Stimulated activated CD8-positive, alpha-beta memory T cell treated with anti-CD3 and anti-CD28 coated beads, Interleukin-2, amount 100 ng/mL, for 48 hours (primary cell): ENCODE data around the gene CHST10.
"Not testable (repeated sequence)": the region's sequence is repeated elsewhere in the genome, so short reads cannot be mapped to it uniquely, and the experiment has no call there.

ENCODE experiments used
- DNase-seq, 2 donors: peaks; one replicate each; pipeline ENCODE4 v3.0.0-alpha.2; 2020; ENCODE audit warnings: low read depth in 2 of 2

Gene CHST10, protein sequence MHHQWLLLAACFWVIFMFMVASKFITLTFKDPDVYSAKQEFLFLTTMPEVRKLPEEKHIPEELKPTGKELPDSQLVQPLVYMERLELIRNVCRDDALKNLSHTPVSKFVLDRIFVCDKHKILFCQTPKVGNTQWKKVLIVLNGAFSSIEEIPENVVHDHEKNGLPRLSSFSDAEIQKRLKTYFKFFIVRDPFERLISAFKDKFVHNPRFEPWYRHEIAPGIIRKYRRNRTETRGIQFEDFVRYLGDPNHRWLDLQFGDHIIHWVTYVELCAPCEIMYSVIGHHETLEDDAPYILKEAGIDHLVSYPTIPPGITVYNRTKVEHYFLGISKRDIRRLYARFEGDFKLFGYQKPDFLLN

DNA sequence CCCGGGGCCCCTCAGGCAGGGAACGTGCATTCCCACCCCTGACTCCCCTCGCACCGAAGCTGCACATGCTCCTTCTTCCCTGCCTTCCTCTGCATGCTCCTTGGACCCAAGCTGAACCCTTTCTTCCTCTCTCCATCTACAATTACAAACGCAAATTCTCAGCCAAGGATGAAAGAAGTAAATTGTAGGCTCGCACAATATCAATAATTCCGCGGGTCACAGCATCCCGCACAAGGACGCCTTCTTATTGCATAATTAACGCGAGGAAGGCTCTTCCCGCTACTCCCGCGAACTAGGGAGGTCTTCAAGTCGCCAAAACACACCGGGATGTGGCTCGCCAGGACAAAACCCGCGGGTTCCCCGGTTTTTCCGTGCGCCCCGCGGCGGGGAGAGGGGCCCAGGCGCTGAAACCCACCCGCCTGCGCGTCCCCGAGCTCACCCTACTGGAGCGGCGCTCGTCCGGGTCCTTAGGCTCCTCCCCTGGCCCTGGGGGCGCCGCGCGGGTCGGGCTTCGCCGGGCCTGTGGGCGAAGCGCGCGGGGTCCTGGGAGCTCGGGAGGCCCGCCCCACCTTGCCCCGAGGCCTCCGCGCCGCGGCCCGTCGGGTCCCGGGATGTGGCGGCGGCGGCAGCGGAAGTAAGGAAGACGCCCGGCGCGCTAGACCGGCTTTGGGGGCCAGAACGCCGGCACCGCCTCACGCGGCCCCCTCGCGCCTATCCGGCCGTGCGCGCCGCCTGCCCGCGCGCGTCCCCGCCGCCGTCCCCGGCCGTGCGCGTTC, at the start of gene CHST10:
Gene CHST10 (minus strand): TSS at position 734 of the 776 bp plus-strand sequence. CDS start 10,993 bp downstream, outside the sequence.
- DNase-seq: peak; percentile 44 to 53

DNA sequence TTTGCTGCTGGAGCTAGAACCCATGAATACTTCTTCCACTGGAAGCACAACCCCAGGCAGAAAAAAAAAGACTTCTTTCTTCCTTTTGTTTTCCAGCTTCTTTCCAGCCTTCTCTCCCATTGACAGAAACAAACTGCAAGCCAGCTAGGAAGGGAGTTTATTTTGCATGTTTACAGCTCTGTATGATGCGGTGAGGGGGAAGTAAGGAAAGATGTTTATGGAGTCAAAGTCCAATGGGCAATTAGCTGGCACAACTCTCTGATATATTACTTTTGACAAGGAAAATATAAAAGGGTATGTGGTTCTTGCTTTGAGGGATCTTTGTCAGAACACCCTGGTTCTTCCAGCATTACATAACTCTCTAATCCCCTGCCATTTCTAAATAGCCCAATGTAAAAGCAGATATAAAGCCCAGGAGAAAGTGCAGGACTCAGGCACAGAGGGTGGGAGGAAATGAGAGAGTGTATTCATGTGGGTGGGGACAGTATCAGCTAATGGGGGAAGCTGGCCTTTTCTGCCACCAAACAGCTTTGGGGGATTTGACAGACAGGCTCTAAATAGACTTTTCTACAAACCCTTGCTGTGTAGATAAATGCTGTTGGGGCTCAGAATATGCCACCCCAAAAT, 43.5 kb upstream of the CHST10 start:
- no peak for DNase-seq

DNA sequence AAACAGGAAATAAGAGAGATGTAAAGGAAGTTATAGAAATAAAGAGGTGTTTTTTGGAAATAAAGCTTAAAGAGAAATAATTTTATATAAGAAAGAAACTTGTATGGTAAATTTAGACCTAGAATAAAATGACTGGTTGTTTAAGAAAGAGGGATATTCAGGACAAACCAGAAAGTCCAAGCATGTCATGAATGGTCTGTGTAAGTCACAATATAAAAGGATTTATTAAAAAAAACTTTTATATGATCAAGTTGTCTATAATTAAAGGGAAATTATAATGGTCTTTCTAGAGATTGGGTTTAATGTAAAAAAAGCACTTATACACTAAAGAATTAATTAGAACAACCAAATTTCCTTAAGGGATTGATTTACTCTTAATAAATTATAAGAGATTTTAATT, 38.9 kb upstream of the CHST10 start:
- DNase-seq: not testable (repeated sequence)

DNA sequence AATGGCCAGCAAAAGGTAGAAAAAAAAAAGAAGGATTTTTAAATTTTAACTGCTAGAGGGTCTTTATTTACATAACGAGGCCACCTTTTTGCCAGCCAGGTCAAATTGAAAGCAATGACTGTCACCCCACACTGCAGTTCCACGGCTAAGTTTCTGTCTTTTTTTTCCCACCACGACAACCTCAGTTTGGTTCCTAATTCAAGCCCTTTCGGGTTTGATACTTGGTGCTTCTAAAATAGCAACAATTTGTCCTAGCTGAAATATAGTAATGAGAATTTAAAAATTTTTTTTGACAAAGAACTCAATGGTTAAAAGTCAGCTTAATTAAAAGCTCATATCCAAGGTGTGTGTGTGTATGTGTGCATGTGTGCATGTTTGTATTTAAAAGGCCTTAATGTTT, 36.4 kb upstream of the CHST10 start:
- no peak for DNase-seq

DNA sequence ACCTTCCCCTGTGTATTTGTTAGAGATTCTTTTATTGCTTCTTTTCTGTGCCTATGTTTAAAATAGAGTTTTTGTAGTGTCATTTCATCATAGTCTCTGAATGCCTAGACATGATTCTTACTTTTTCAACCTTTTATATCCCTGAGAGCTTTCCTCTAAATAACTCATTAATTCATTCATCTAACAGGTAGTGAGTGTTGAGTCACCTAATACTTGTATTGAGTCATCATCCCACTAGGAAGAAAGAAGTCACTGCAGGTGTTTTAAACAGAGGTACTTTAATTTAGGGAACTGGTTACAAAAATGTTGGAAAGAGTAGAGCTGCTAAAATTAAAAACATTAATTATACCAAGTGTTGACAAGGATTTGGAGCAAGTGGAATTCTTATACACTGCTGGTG, 34.3 kb upstream of the CHST10 start:
- DNase-seq: no peak

DNA sequence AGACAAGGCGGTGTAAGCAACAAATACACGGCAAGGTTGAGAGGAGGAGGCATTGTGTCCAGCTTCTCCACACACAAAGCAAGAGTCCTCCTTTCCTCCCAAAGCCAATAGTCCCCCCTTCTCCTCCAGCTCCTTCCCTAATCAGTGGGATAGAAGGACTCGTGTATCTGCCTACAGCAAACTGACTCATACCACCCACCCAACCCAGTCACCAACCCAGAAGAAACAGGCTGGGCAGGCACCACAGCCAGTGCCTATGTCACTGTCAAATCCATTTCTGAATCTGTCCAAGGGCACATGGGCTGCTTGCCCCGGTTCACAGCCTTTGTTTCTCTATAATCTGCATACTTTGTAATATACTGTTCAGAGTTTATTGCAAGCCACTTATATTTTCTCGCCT, 33.6 kb upstream of the CHST10 start:
- DNase-seq: no peak

DNA sequence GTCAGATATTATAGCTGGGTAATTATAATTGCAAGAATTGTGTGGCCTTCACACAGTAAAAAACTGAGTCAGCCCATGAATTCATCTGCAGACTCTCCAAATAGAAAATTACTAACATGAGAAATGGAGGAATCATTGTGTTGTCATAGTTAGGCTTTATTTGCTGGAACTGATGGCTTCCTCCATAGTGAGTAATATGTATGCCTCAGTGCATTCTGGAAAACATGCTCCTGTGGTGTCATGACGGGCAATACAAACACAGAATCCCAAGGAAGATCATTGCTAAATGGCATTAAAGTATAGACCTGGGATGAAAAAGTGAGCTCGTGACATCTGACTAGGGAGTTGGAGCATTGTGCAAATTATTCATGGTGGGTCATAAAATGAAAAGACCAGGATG, 29.2 kb upstream of the CHST10 start:
- no peak for DNase-seq

DNA sequence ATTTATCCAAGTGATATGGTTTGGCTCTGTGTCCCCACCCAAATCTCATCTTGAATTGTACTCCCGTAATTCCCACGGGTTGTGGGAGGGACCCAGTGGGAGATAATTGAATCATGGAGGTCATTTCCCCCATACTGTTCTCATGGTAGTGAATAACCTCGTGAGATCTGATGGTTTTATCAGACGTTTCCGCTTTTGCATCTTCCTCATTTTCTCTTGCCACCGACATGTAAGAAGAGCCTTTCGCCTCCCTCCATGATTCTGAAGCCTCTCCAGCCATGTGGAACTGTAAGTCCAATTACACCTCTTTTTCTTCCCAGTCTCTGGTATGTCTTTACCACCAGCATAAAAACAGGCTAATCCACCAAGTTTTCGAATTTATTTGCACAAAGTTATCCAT, 20.3 kb upstream of the CHST10 start:
- no peak for DNase-seq

DNA sequence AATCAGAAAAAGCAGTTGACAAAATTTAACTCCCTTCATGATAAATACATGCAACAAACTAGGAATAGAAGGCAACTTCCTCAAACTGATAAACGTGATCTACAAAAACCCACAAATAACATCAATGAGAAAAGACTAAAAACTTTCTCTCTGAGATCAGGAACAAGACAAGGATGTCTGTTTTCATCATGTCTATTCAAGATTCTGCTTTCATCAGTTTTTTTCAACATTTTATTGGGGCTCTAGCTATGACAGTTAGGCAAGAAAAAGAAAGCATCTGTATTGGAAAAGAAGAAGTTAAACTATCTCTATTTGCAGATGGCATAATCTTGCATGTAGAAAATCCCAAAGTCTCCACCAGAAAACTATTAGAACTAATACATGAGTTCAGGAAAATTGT, 12.3 kb upstream of the CHST10 start:
- no peak for DNase-seq

DNA sequence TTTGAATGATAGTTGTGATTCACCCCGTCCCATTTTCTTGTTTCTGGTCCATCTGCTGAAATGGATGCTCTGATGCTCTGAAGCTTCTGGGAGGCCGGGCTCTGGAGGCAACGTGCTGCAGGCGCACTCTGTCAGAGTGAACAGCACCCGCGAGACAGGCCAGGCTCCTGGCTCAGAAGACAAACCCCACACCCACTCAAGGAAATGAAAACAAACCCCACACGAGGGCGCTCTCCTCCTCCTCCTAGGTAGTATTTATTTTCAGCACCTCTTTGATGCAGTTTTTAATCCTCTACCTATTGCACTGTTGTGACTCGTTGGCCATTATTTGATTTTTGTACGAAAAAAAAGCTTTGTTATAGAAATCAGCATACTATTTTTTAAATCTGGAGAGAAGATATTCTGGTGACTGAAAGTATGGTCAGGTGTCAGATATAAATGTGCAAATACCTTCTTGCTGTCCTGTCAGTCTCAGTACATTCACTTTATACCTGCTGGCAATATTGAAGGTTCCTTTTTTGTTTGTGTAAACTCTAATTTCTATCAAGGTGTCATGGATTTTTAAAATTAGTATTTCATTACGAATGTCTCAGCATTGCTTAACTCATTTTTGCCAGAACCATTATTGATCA, 10.3 kb upstream of the CHST10 start:
- DNase-seq: peak; percentile 27 to 59

DNA sequence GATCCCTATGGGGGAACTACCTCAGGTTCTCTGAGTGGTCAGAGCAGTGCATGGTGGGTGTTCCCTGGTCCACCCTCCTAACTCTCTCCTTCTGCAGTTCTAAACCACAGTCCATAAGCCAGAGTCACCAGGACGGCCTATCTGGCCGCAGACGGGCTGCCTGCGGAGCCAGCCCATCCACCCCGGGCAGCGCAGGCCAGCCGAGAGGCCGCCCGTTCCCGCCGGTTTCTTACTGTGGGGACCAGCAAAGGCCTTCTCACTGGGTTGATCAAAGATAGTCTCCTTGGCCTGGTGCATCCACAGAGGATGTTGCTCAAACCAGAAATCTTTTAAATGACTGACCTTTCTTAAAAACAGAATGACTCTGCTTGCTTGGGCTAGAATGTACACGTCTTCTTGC, 9.6 kb upstream of the CHST10 start:
- no peak for DNase-seq

DNA sequence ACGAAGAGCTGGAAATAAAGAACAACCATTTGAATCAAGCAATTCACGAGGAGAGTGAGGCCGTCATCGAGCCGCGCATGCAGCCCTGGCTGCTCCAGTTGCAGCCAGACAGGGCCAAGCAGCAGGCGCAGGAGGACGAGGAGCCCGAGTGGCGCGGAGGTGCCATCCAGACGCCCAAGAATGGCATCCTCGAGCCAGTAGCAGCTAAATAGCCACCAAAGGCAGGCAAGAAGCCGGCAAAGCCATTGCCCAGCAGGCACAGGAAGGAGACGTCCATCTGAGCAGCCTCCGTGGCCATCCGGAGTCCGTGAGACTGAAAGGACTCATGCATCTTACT, 8.9 kb upstream of the CHST10 start:
- DNase-seq: no peak

DNA sequence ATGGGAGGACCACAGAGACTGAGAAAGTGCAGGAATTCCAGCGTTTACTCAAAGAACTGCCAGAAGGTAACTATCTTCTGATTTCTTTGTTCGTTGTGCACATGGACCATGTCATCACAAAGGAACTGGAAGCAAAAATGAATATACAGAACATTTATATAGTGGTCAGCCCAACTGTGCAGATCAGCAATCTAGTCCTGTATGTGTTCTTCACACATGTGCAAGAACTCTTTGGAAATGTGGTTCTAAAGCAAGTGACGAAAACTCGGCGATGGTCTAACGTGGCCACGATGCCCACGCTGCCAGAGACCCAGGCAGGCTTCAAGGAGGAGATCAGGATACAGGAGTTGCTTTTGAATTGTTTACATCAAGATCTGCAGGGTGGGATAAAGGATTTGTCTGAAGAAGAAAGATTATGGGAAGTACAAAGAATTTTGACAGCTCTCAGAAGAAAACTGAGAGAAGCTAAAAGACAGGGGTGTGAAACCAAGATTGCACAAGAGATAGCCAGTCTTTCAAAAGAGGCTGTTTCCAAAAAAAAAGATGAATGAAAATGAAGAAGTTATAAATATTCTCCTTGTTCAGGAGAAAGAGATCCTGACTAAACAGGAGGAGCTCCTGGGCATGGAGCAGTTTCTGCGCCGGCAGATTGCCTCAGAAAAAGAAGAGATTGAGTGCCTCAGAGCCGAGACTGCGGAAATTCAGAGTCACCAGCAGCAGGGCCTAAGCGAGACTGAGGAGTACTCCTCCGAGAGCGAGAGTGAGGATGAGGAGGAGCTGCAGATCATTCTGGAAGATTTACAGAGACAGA, 8.3 kb upstream of the CHST10 start:
- DNase-seq: no peak

DNA sequence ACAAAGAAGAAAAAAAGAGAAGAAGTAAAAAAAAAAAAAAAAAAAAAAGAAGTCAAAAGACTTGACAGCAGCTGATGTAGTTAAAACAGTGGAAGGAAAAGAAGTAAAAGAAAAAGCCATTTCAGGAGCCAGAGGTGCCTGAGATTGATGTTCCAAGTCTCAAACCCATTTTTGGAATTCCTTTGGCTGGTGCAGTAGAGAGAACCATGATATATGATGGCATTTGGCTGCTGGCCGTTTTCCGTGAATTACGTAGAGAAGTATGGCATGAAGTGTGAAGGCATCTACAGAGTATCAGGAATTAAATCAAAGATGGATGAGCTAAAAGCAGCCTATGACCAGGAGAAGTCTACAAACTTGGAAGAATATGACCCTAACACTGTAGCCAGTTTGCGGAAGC, 7.6 kb upstream of the CHST10 start:
- DNase-seq: no peak

DNA sequence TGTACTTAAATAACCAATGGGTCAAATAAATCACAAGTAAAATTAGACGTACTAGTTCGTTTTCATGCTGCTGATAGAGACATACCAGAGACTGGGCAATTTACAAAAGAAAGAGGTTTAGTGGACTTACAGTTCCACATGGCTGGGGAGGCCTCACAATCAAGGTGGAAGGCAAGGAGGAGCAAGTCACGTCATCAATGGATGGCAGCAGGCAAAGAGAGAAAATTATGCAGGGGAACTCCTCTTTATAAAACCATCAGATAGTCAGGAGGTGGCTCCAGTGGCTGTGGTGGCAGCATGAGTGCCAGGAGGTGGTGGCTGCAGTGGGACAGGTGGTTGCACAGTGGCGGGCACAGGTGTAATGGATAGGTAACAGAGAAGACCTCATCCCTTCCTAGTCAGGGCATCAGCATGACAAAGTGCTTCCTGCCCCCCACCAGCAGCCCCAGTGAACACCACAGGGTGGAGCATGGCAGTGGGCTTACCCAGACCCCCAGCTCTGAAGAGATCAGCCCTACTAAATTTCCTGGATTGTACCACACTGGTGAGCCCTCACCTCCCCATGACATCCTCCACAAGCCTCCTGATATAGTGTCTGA, 6.9 kb upstream of the CHST10 start:
- DNase-seq: no peak

DNA sequence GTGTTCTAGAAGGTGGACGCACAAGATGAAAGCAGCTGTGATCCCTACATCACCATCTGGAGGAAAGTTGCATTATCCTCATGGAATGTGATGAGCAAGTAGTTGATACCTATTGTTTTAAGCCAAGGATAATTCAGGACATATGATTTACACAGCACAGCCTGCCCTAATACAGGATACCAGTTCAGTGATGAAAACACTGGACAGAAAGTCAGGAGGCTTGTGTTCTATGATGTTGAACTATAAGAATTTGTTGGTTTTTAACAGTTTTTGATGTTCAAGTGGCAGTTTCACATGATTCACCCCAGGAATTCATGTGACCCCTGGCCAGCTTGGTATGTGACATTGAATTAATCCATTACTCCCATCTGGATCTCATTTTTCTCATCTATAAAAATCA, 6.2 kb upstream of the CHST10 start:
- no peak for DNase-seq

DNA sequence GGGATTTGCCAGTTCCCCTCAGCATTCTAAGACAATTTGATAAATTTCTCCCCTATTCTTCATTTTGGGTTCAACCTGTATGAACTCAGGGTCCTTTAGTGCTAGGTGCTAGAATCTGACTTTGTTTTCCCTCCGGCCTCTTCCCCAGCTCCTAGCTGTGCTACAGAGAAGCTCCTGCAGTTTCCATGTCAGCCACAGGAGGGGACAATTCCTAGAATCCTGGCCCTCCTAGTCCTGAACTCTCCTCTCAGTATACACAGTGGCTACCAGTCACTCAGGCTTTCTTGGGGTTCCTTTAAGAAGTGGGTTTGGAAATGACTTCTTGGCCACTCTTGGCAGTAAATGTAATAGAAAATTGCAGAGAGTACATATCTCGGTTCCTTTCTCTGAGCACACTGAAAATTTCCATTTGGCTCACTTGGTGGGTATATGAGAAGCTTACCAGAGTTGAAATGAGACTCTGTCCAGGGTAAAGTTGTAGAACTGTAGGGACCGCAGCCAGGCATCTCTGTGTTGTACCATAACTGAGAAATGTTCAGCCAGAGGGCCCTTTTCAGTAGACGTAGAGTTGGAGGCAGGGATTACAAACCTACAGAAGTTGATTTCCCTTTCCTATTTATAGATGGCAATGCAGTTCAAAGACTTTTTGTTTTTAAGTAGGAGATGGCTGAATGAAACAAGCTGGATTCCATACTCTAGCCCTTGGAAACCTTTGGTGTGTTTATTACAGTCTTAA, 5.0 kb upstream of the CHST10 start:
- DNase-seq: no peak

DNA sequence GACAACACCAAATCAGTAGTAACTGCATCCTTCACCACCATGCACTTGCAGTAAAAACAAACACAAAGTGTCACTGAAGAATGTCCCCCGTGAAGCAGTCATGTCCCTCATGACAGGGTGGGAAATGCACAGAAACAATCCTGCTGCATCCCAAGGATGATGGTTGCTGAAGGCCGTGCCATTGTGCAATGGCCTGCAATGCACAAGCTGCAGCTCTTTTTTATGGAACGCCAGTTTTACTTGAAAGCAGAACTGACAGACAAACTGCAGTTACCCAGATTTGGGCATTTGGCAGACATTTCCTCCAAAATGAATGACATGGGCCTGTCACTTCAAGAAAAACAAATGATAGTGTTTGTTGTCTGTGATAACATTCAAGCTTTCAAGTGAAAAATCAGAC, 2.4 kb upstream of the CHST10 start:
- no peak for DNase-seq

DNA sequence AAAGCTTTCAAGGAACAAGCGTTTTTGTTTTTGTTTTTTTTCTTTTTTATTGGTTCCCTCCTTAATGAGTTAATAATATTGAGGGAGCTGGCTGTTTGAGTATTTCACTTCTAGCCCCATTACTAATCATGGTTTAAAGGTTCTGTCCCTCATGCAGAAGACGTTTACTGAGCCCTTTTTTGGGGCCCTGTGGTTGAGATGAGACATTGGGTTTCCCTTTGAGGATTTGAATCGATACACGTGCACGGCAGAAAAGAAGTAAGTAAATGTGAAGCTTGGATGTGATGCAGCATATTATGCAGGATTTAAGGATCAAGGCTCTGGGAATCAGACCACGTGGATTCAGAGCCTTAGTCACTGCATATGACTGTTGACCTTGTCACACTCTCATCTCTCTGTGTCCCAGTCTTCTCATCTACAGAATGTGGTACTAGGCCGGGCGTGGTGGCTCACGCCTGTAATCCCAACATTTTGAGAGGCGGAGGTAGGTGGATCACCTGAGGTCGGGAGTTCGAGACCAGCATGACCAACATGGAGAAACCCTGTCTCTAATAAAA, 1.0 kb upstream of the CHST10 start:
- no peak for DNase-seq

DNA sequence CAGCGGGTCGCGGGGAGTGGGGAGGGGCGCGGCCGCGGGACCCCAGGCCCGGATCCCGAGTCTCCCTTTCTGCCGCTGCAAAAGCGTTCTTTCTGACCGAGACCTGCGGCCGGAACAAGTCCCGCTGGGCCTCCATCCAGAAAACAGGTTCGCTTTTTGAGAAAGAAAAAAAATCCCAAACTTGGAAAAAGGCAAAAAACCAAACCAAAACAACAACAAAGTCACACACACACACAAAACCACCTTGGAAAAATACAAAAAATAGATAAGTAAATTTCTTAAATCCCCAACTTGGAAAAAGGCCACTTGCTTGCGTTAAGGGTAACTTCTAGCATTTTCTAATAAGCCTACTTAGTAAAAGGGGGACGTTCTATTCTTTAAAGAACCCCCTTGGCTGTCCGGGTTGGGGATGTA, 250 bp upstream of the CHST10 start:
- DNase-seq: no peak
